ENCODE measurements around the gene TALDO1.

TALDO1 gene

GRCh38 chr11:772429-773390 lies 25.4 kb downstream of the TALDO1 start:
- CTCF ChIA-PET, result no interaction called here
- POLR2A ChIA-PET, result no interaction called here
- no peak for DNase-seq (ENCODE audit: extremely low spot score)
- TF ChIP-seq BHLHE40 (IDR thresholded peaks at IDR 0.05; ENCODE audit: borderline replicate concordance) (no peak), NFRKB (IDR thresholded peaks at IDR 0.05) (no peak), SP1 (IDR thresholded peaks at IDR 0.05) (no peak), CTBP1 (IDR thresholded peaks at IDR 0.05; ENCODE audit: borderline replicate concordance) (no peak), ARNT (IDR thresholded peaks at IDR 0.05) (no peak), L3MBTL2 (conservative IDR thresholded peaks at IDR 0.05) (no peak), HDGF (IDR thresholded peaks at IDR 0.05; ENCODE audit: borderline replicate concordance) (no peak), ZNF384 (IDR thresholded peaks at IDR 0.05) (no peak), FOXA1 (IDR thresholded peaks at IDR 0.05) (no peak), FOXK2 (IDR thresholded peaks at IDR 0.05) (no peak), ELF4 (IDR thresholded peaks at IDR 0.05) (no peak), FOXM1 (IDR thresholded peaks at IDR 0.05; ENCODE audit: borderline replicate concordance) (no peak), SUZ12 (IDR thresholded peaks at IDR 0.05) (no peak), LEF1 (IDR thresholded peaks at IDR 0.05; ENCODE audit: borderline replicate concordance) (no peak), TARDBP (IDR thresholded peaks at IDR 0.05) (no peak)
- TF ChIP-seq, protein P1, sequence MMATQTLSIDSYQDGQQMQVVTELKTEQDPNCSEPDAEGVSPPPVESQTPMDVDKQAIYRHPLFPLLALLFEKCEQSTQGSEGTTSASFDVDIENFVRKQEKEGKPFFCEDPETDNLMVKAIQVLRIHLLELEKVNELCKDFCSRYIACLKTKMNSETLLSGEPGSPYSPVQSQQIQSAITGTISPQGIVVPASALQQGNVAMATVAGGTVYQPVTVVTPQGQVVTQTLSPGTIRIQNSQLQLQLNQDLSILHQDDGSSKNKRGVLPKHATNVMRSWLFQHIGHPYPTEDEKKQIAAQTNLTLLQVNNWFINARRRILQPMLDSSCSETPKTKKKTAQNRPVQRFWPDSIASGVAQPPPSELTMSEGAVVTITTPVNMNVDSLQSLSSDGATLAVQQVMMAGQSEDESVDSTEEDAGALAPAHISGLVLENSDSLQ (IDR thresholded peaks at IDR 0.05), result no peak

DNA sequence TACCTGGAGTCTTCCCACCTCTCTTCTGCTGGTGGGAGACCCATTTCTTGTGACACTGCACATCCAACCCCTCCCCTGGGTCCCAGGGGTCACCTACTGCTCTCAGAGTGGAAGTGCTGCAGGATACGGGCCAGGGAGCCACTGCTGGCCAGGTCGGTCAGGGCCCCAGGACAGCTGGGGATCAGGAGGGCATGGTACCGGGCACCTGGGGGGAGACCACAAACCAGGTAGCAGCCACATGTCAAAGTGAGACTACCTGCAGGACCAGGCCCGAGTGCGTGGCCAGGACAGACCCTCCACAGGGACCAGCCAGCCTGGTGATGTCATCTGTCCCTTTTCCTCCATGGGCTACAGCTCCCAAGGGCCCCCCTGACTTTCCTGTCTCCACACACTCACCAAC lies 26.2 kb downstream of the TALDO1 start:
- POLR2A ChIA-PET, result no interaction called here
- DNase-seq (ENCODE audit: extremely low spot score), result no peak

DNA sequence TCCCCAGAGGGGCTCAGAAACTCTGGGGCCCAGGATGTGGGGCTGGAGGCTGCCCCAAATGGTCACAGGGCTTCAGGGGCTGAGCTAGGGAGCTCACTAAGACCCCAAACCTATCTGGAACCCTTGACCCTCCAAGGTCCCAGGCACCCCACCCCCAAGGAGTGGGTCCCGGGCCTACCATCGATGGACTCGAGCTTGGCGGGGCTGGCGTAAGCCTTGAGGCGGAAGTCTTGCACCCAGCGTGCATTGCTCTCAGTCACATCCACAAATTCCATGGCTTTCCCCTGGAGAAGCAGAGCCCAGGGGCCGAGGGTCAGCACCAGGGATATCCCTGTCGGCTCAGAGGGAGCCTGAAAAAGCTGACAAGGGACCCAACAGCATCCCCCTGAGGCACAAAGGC lies 26.6 kb downstream of the TALDO1 start:
- CTCF ChIA-PET, result no interaction called here
- DNase-seq (ENCODE audit: extremely low spot score), result no peak
- POLR2A ChIA-PET, result no interaction called here
- TF ChIP-seq SUZ12 (IDR thresholded peaks at IDR 0.05), result no peak
- no peak for TF ChIP-seq FOXK2 (IDR thresholded peaks at IDR 0.05)
- TF ChIP-seq, protein P1 (IDR thresholded peaks at IDR 0.05), result no peak
- TF ChIP-seq TARDBP (IDR thresholded peaks at IDR 0.05), result no peak
- TF ChIP-seq LEF1 (IDR thresholded peaks at IDR 0.05; ENCODE audit: borderline replicate concordance), result no peak
- no peak for TF ChIP-seq BHLHE40 (IDR thresholded peaks at IDR 0.05; ENCODE audit: borderline replicate concordance)
- TF ChIP-seq L3MBTL2 (conservative IDR thresholded peaks at IDR 0.05), result no peak
- no peak for TF ChIP-seq HDGF (IDR thresholded peaks at IDR 0.05; ENCODE audit: borderline replicate concordance)
- no peak for TF ChIP-seq SP1 (IDR thresholded peaks at IDR 0.05)
- no peak for TF ChIP-seq FOXA1 (IDR thresholded peaks at IDR 0.05)
- no peak for TF ChIP-seq CTBP1 (IDR thresholded peaks at IDR 0.05; ENCODE audit: borderline replicate concordance)
- TF ChIP-seq ZNF384 (IDR thresholded peaks at IDR 0.05), result no peak
- no peak for TF ChIP-seq ARNT (IDR thresholded peaks at IDR 0.05)
- TF ChIP-seq FOXM1 (IDR thresholded peaks at IDR 0.05; ENCODE audit: borderline replicate concordance), result no peak

More for the DNA sequence above, 26.2 kb downstream of the TALDO1 start:
- CTCF ChIA-PET, result no interaction called here
- TF ChIP-seq SUZ12 (IDR thresholded peaks at IDR 0.05) (no peak), TARDBP (IDR thresholded peaks at IDR 0.05) (no peak), LEF1 (IDR thresholded peaks at IDR 0.05; ENCODE audit: borderline replicate concordance) (no peak), HDGF (IDR thresholded peaks at IDR 0.05; ENCODE audit: borderline replicate concordance) (no peak)

DNA sequence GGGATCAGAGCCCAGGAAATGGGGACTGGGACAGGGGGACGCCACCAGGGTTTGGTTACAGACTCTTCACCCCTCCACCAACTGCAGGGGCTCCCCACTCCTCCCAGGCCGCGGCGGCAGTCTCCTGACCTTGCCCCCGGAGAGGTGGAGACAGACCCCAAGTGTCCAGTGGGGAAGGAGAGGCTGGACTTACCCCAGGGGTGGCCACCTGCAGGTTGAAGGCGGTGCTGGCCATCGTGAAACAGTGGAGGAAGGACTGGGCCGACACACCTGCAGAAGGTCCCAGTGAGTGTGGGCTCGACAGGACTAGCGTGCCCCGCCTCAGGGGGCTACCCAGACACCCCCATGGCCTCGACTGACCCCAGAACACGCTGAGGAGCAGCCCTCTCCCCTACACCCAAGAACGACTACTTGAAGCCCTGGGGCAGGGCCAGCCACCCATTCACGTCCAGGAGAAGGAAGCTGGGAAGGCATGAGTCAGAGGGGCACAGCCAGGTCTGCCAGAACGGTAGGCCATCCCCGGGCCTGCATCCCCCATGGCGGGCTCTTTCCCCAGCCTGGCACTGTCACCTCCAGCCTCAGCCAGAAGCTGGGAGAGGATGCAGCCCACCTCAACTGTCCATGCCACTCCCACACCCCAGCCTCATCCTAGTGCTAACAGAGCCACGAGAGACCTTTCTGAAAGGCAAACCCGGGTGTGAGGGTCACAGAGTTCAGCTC lies 27.8 kb downstream of the TALDO1 start:
- ChIA-PET CTCF (no interaction called here), POLR2A (interaction anchor here (2.2 to 2.4 kb wide), 3 partner anchors 11 to 29 kb away, joined by 4 to 20 read pairs (median 14); partner anchors contain the start of gene PIDD1)
- DNase-seq (ENCODE audit: extremely low spot score), result no peak
- TF ChIP-seq CTBP1 (IDR thresholded peaks at IDR 0.05; ENCODE audit: borderline replicate concordance) (no peak), SUZ12 (IDR thresholded peaks at IDR 0.05) (no peak), NFRKB (IDR thresholded peaks at IDR 0.05) (no peak), TARDBP (IDR thresholded peaks at IDR 0.05) (no peak), FOXM1 (IDR thresholded peaks at IDR 0.05; ENCODE audit: borderline replicate concordance) (no peak)
- TF ChIP-seq, protein P1 (IDR thresholded peaks at IDR 0.05), result no peak

DNA sequence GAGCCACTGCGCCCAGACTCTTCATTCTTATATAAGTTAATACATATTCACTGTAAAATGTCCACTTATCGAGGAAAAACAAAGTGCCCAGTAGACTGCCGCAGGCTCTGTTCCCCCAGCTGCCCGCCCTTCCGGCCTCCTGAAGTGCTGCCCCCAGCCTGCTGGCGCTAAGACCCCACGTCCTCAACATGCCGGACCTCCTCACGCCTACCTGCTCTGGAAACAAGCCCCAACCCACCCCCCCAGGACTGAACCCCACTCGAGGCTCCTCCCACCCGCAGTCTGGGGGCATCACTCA lies 28.9 kb downstream of the TALDO1 start:
- no peak for DNase-seq (ENCODE audit: extremely low spot score)
- CTCF ChIA-PET, result no interaction called here
- POLR2A ChIA-PET, result interaction anchor here (0.7 to 2.4 kb wide), 11 partner anchors 8 to 200 kb away, joined by 3 to 20 read pairs (median 5); partner anchors contain the start of genes PHRF1 and PIDD1
- TF ChIP-seq FOXM1 (IDR thresholded peaks at IDR 0.05; ENCODE audit: borderline replicate concordance), result no peak
- no peak for TF ChIP-seq HDGF (IDR thresholded peaks at IDR 0.05; ENCODE audit: borderline replicate concordance)
- TF ChIP-seq BHLHE40 (IDR thresholded peaks at IDR 0.05; ENCODE audit: borderline replicate concordance), result no peak
